HG02763 (cell line): ENCODE measurements around the gene MYO1G.

Experiments used
- ATAC-seq: cut with Tn5 transposase; IDR thresholded peaks from one replicate; pipeline ENCODE4 v1.9.1; 2021; ENCODE audit warnings: mild to moderate bottlenecking, moderate library complexity; ENCODE audit not compliant: unreplicated experiment

Gene MYO1G

DNA sequence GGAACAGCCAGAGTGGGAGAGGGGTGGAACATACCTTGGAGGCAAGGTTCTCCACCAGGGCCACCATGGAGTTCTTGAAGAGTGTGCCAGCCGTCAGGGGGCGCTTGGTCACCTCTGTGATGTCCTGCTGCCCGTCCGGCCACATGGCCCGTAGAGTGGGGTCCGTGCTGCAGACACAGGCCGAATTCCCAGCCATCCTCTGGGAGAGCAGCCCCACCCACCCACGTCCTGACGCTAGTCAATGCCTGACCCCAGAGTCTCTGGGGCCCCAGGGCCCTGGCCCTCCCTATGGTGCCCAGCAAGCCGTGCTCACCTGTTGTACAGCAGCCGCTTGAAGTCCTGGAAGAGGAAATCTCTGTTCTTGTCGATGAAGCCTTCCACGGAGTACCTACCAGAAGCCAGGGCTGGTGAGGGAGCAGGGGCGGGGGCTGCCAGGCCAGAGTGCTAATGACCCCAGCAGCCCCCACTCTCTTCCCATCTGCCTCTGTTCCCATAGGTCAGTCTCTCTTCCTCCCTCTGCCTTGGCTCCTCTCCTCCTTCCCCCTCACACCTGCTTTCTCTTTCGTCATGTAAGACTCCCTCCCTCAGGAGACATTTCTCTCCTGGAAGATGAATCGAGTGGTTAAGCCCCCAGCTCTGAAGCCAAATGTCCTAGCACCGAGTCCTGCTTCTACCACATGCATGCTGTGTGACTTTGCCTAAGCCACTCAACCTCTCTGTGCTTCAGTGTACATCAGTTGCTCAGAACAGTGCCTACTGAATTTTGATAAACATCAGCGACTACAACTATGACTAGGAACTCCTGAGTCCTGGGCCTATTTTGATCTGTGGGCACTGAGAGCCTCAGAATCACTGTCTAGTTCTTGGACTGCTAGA lies 11.0 kb downstream of the MYO1G start:
- ATAC-seq, result no peak

- ATAC-seq, result no peak
Observed at GRCh38 chr7:44966731-44967538, 11.9 kb downstream of the MYO1G start.

GRCh38 chr7:44965937-44966730 lies 12.7 kb downstream of the MYO1G start:
- no peak for ATAC-seq

DNA sequence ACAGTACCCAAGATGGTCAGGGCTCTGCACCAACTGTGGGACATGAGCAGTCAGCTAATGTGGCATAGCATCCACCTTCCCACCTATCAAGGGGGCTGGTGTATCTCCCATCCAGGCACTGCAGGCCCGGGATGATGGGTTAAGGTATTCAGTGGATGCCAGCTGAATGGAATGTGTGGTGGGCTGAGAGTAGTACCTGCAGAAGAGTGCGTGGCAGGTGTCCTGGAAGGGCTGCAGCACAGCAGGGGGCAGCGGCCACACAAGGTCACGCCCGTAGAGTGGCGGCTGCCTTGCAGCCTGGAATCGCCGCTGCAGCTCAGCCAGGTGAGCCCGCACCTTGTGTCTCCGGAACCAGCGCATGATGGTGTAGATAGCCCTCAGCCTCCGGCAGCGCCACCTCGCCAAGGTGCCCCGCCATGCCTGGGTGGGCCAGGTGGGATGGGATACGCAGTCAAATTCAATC lies 13.3 kb downstream of the MYO1G start:
- ATAC-seq, result no peak

- no peak for ATAC-seq
Observed at GRCh38 chr7:44964831-44965440, 13.9 kb downstream of the MYO1G start.

GRCh38 chr7:44964384-44964830 lies 14.4 kb downstream of the MYO1G start:
- ATAC-seq, result no peak

GRCh38 chr7:44963364-44964290 lies 15.2 kb downstream of the MYO1G start:
- no peak for ATAC-seq

- no peak for ATAC-seq
Observed at GRCh38 chr7:44962483-44963251, 16.1 kb downstream of the MYO1G start.

DNA sequence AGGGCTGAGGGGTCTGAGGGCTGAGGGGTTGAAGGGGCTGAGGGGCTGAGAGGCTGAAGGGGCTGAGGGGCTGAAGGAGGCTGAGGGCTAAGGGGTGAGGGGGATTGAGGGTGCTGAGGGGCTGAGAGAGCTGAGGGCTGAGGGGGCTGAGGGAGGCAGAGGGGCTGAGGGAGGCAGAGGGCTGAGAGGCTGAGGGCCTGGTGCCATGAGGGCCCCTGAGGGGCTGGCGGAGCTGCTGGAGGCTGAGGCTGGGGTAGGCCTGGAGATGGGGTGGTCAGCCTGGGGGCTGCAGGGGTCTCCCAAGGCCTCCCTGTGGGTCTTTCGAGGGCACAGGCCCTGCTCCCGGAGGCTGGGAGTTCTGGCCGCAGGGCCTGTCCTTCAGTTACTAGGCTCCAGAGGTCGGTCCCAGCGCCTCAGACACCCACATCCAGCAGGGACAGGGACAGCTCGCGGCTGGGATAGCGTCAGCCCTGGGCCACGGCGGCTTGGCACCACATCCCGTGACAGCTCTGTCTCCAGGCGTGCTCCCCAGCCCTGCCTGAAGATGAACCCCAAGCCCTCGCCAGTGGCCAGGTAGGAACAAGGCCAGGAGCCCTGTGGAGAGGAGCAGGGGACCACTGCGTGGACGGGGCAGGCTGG lies 16.9 kb downstream of the MYO1G start:
- no peak for ATAC-seq

GRCh38 chr7:44960011-44960580 lies 18.7 kb downstream of the MYO1G start:
- no peak for ATAC-seq

DNA sequence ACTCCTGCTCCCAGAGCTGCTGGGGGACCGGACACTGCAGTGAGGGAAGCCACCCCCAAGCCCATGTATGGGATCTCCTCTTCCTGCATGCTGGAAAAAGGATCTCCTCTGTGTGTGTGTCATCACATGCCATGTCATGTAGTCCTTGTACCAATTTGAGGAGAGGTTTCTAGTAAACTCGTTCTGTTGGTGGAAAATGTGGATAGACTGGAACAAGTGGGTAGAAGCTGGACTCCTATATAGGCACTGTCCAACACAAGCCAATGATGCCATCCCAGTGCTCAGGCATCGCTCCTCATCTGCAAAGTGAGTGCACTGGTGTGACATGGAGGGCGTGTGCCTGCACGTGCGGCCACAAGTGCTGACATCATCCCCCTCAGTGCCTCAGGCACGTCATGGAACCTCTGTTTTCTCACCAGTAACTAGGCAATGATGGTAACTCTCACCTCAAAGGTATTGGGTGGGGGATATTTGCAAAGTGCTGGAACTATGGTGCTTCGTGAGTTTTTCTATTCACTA lies 19.3 kb downstream of the MYO1G start:
- no peak for ATAC-seq

- ATAC-seq, result no peak
Observed at GRCh38 chr7:44958645-44959344, 20.0 kb downstream of the MYO1G start.

DNA sequence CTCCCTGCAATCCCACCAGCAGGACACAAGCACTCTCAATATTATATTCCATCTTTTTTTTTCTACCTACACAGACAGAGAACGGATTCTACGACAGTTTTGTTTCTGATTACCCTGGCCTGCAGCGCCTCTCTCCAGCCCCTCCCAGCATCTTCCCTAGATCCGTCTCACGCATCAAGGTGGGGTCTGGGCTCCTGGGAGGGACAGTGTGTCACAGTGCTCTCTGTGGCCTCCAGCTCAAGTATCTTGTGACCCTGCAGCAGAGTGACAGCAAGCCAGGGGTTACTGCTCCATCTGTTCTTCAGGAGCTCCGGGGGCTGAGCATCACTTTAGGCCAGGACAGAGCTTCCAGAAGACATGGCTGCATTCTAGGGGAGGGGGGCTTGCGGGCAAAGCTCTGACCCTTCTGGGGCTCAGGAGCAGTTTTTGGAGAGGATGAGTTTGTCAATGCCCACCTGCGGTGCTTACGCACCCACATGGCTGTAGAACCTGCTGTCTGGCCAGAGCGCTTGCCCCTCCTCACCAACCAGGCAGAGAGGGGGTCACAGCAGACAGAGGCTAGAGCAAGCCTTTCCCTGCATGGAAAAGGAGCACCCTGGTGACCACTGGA lies 22.6 kb downstream of the MYO1G start:
- no peak for ATAC-seq

GRCh38 chr7:44955733-44956132 lies 23.1 kb downstream of the MYO1G start:
- no peak for ATAC-seq

- ATAC-seq, result no peak
Observed at GRCh38 chr7:44953156-44953555, 25.7 kb downstream of the MYO1G start.

DNA sequence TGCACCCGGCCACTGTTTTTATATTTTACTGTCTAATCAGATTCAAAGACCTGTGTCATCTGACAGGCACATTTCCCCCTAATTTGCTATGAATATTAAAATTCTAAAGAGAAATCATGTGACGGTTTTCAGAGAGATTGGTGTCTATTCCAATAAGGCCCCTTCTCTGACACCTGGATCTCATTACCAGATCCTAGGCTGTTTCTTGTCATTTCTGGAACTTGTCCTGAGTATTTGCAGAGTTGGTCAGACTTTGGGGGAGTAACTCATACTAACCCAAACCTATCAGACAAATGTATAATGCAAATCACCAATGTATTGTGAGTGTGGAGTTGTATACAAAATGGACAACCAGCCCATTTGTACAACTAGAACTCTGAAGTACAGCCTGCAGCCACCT lies 29.5 kb downstream of the MYO1G start:
- no peak for ATAC-seq

- ATAC-seq, result no peak
Observed at GRCh38 chr7:44945479-44945878, 33.3 kb downstream of the MYO1G start.
